Posterior vena cava (tissue), 2 donors: ENCODE results near the gene ILK. TPM values are rescaled to one million over a fixed set of nuclear protein-coding genes. Genes with fewer than 3 reads are reported as not detected.

Source experiments
- DNase-seq: peaks from one replicate; pipeline ENCODE4 v3.0.0-alpha.2; 2020; ENCODE audit warnings: low spot score
- intact Hi-C, 2 donors: fragments of 100-400 bp; cut with DNase I; formaldehyde crosslinking; loops; one replicate each; pipeline versions ENCODE4 v1.14.1 to v1.14.2; 2022 to 2023
- total RNA-seq, 2 donors: library from RNA; stranded (reverse); fragmentation: NEBNext Ultra II Directional; extraction: Animal tissue kit (Norgen Biotek cat#: 25700); gene quantifications; one replicate each; pipeline ENCODE4 v1.2.1, GENCODE V29; 2021
- donor health status: DM: yes; HTN: yes; CAD: no.
- donor health status: DM: yes; HTN: yes; CAD: no.

The ILK gene
- total RNA-seq, 2 donors from 2014 or later, result 340 to 384 TPM

GRCh38 chr11:6570691-6571427, 32.7 kb upstream of the ILK start:
- intact Hi-C loops, result loop anchor here in 1 of 2 donors (5.0 kb wide), 1 partner anchor 34 kb away; no protein-coding TSS in a partner anchor
- no peak for DNase-seq

- intact Hi-C loops, result loop anchor here in 1 of 2 donors (5.0 kb wide), 1 partner anchor 34 kb away; no protein-coding TSS in a partner anchor
- no peak for DNase-seq
Observed at GRCh38 chr11:6571434-6572008, 32.1 kb upstream of the ILK start.

GRCh38 chr11:6572215-6572614, 31.4 kb upstream of the ILK start:
- DNase-seq, result no peak
- intact Hi-C loops, result loop anchor here in 1 of 2 donors (5.0 kb wide), 1 partner anchor 35 kb away; no protein-coding TSS in a partner anchor

DNA sequence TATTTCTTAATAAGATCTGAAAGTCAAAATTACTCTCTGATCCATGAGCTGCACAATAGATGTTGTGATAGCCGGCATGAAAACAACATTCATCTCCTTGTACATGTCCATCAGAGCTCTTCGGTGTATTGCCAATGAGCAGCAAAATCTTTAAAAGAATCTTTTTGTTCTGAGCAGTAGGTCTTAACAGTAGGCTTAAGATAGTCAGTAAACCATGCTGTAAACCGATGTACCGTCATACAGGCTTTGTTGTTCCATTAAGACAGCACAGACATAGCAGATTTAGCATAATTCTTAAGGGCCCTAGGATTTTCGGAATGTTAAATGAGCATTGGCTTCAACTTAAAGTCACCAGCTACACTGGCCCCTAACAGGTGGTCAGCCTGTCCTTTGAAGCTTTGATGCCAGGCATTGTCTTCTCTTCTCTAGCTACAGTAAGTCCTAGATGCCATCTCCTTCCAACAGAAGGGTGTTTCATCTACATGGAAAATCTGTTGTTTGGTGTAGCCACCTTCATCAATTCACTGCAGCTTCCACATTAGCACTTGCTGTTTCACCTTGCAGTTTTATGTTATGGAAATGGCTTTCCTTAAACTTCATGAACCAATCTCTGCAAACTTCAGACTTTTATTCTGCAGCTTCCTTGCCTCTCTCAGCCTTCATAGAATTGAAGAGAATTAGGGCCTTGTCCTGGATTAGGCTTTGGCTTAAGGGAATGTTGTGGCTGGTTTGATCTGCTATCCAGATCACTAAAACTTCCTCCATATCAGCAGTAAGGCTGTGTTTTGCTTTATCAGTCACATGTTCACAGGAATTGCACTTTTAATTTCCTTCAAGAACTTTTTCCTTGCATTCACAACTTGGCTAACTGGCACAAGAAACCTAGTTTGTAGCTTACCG, 28.5 kb upstream of the ILK start:
- intact Hi-C loops, result loop anchor here in 1 of 2 donors (5.0 kb wide), 1 partner anchor 38 kb away; no protein-coding TSS in a partner anchor
- no peak for DNase-seq

DNA sequence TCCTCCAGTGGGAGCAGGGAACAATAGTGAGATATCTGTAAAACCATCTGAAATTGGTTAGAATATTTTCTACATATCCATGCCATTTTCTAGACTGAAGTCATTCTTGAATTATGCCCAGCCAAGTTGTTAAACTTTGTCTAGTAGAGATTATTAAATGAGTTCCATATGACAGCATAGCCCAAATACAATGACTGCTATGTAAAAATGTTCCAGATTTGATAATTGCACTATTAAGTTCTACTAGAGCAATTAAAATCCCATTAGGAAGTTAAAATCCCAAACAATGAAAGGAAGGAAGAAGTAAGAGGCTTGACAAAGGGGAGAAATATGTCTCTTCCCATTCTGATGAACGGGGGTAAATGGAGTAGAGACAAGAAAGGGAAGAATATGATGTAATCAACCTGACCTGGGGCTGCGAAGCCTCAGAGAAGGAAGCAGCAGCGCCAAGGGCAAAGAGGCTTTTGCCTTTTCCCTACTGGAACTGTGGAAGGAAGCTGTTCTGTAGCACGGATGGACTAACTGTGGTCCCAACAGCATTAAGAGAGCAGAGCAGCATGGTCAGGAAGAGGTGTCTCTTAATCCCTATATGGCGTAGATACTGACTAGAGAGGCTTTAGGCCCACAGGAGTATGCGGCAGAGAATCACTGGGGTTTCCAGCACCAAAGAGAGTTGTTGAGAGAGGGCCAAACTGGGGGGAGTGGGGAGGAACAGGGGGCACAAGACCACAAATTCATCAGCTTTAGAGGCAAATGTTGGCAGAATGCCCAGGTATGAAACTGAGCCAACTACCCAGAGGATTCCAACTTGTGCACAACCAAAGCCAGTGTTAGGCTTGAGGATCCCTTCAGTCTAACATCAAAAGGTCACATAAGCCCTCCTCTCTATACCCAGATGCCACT, 26.9 kb upstream of the ILK start:
- no peak for DNase-seq
- intact Hi-C loops, result no loop called here

DNA sequence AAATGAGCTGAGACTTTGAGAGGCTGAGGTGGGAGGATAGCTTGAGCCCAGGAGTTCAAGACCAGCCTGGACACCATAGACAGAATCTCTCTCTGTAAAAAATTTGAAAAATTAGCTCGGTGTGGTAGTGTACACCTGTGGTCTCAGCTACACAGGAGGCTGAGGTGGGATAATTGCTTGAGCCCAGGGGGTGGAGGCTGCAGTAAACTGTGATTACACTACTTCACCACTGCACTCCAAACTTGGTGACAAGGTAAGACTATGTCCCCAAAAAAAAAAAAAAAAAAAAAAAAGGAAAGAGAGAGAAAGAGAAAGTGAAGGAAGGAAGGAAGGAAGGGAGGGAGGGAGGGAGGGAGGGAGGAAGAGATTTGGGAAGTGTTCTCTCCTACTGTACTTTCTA, 25.4 kb upstream of the ILK start:
- intact Hi-C loops, result no loop called here
- no peak for DNase-seq

DNA sequence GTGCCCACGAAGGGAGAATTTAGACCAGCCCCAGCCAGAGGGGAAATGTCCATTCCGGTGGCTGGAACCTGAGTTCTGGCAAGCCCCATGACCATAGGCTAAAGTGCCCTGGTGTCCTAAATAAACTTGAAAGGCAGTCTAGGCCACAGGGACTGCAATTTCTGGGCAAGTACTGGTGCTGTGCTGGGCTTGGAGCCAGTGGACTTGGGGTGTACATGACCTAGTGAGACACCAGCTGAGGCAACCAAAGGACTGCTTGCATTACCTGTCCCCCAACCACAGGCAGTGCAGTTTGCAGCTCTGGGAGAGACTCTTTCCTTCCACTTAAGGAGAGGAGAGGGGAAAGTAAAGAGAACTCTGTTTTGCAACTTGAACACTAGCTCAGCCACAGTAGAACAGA, 23.9 kb upstream of the ILK start:
- no peak for DNase-seq
- intact Hi-C loops, result no loop called here

DNA sequence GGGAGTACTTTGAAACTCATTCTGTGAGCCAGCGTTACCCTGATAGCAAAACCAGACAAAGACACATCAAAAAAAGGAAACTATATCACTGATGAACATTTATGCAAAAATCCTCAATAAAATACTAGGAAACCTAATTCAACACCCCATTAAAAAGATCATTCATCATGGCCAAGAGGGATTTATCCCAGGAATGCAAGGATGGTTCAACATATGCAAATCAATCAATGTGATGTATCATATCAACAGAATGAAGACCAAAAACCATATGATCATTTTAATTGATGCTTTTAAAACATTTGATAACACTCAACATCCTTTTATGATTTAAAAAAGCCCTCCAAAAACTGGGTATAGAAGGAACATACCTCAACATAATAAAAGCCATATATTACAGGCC, 20.0 kb upstream of the ILK start:
- intact Hi-C loops, result no loop called here
- DNase-seq, result no peak

GRCh38 chr11:6584528-6584927, 19.0 kb upstream of the ILK start:
- intact Hi-C loops, result no loop called here
- DNase-seq, result no peak

DNA sequence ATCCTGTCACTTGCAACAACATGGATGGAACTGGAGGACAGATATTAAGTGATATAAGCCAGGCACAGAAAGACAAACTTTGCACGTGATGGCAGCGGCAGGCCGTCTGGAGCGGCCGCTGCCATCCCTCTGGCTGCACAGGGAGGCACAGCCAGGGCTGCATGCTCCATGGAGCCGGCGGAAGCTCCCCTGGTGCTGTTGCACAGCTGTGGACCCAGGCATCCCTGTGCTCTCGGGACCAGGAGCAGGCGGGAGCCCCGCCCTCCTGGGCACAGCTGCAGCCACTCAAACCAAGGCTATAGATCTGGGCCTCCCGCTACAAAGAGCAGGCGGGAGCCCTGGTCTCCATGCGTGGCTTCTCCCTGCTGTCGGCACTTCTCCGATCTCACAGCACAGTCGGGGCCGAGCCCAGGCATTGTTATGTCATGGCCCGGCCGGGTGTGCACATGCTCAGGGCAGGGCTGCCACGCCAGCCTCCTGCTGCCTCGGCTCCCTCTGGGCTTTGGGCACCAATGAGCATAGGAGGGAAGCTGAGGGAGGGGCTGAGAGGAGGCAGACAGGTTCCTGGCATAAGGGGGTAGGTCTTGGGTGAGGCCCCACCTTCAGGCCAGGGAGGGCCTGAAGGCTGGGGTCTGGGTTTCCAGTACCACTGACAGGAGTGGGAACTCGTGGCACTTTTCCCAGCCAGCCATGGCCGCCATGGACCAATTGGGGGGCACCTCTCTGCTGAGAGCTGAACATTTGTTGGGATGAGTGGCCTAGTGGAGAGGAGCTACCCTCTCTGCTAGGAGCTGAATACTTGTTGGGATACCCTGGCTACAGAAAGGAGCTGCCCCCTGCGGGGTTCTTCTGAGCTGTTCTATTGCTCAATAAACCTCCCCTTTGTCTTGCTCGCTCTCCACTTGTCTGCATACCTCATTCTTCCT, 16.9 kb upstream of the ILK start:
- intact Hi-C loops, result no loop called here
- no peak for DNase-seq

- no peak for DNase-seq
- intact Hi-C loops, result no loop called here
Observed at GRCh38 chr11:6587360-6587953, 16.1 kb upstream of the ILK start.

DNA sequence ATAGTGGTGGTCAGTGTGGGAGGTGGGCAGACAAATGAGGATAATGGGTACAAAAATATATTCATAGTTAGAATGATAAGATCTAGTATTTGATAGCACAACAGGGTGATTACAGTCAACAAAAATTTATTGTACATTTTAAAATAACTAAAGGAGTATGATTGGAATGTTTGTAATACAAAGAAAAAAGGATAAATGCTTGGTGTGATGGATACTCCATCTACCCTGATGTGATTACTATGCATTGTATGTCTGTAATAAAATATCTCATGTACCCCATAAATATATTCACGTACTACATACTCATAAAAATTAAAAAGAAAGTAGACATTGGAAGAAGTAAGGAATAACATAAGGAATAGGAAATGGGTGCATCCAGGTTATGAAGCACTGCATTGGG, 15.6 kb upstream of the ILK start:
- intact Hi-C loops, result no loop called here
- DNase-seq, result no peak

DNA sequence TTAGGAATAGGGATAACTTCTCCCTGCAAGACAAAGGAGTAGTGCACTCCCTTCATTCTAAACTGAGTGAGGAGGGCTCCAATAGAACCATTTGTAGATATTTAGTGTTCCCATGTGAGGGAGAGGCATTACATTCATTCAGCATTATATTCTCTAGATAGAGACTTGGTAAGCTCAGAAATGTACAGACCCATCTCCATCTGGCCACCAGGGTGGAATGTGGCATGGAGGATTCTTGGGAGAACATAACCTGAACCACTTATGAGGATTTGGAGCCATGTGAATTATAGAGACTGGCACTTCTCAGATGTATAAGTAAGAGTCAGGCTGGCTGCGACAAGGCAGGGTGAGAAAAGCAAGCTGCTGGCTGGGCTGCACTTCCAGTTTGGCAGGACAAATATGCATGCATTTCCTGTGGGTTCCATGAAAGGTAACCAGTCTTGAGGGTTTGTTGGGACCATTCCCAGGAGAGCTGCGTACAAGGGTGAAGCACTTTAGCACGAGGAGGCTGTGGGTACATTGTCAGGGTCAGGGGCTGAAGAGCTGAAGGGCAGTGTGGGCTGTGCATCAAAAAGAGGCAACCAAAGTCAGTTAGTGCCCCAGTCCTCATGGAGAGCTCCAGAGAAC, 9.3 kb upstream of the ILK start:
- DNase-seq, result no peak
- intact Hi-C loops, result loop anchor here in 1 of 2 donors (2.0 kb wide), 1 partner anchor 59 kb away; no protein-coding TSS in a partner anchor

DNA sequence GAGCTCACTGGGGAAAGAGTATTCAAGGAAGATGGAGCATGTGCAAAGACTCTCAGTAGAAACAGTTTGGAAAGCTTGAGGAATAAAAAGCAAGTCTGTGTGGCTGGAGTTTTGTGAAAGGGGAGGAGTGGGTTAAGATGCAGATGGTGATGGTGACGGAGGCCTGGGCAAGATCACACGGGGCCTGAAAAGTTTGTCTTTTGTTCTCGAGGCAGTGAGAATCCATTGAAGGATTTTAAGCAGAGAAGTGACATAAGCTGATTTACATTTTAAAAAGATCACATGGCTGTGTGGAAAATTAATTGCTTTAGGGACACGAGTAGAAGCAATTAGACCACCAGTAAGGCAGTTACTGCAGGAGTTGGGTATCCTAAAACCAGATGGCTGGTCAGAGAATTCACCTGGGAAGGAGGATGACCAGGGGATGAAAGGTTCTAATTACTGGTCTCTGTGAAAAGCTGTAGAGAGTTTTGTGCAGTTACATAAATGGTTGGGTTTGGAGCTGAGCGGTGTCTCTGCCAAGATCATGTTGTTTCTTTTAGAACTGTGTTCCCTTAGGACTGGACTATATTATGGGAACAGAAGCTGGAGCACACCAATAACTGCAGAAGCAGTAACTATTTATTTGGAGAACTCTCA, 7.2 kb upstream of the ILK start:
- no peak for DNase-seq
- intact Hi-C loops, result no loop called here

GRCh38 chr11:6598555-6598954, 5.0 kb upstream of the ILK start:
- DNase-seq, result no peak
- intact Hi-C loops, result no loop called here

GRCh38 chr11:6599449-6599848, 4.1 kb upstream of the ILK start:
- DNase-seq, result no peak
- intact Hi-C loops, result no loop called here
